ENCODE results near the gene MGAT5.

The MGAT5 gene

DNA sequence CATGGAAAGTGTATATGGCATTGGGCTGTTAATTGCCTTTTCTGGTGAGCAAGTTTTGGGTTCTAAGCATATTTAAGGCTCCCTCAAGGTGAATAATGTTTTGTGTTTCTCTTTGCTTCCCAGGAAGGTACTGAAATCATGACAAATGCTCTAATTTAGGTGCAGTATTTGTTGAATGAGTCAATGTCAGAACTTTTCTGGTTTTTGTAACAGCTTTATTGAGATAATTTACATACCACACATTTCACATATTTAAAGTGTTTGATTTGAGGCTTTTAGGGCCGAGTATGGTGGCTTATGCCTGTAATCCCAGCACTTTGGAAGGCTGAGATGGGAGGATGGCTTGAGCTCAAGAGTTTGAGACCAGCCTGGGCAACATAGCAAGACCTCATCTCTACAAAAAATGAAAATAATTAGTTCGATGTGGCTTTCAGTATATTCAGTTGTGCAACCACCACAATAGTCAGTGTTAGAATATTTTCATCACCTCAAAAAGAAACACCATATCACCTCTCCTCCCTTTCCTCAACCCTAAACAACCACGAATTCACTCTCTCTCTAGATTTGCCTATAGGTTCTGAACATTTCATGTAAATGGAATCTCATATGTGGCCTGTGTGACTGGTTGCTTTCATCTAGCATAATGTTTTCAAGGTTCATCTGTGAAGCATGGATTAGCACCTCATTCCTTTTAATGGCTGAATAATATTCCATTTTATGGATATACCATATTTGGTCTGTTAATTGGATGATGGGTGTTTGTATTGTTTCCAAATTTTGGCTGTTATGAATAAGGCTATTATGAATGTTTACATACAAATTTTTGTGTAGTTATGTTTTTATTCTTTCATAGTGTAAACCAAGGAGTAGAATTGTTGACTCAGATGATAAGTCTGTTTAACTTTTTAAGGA, 54.9 kb downstream of the MGAT5 start:
- DNase-seq: no peak

- DNase-seq: no peak
Measured at GRCh38 chr2:134310107-134311079, 56.5 kb downstream of the MGAT5 start.

DNA sequence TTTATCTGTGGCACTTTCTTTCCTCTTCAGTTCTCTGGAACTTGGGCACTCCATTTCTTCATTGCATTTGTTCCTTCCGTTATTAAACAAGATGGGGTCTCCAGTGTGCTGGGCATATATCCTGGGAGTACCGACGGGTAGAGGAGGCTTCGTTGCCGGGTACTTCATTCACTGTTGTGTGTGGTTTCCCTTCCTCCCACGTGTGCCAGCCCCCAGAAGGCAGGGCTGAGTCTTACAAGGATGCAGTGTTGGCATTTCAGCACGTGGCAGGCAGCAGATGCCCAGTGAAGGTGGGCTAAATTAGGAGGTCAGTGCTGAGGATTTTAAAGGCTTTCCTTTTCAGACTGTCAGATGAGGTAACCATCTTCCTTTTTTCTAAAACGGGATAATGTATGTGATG, 58.6 kb downstream of the MGAT5 start:
- no peak for DNase-seq

DNA sequence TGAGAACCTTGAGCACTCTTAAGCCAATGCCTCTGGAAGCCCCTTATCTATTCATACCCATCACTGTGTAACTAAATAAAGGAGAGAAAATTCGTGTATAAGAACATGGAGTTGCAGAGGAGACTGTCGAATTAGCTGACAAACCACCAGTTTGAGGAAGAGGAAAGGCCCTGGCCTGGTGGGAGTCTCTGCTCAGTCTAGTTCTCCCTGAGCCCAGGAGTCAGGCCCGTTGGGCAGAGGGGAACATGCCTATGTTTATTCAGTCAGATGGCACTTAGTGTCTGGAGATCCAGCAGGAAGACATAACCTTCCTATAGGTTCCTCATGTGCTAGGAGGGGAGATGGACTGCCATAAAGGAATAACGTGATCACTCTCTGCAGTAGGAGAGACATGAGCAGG, 60.3 kb downstream of the MGAT5 start:
- DNase-seq: no peak

GRCh38 chr2:134314681-134315368, 61.0 kb downstream of the MGAT5 start:
- no peak for DNase-seq

DNA sequence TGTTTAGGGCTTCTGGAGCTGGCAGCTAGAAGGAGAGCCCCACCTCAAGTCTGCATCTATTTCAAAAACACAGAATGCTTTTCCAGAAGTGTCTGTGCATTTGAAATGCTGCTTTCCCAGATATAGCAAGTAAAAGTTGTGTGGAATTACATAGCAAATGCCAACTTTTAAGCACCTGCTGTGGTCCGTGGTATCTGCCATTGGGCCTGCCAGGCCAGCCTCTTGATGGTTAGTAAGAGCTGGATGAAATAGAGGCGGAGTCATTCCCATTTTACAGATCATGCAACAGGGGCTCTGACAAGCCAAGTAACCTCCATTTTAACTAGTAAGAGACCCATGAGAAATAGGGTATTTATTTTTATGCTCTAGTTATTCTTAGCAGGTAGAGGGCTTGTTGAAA, 61.6 kb downstream of the MGAT5 start:
- no peak for DNase-seq

DNA sequence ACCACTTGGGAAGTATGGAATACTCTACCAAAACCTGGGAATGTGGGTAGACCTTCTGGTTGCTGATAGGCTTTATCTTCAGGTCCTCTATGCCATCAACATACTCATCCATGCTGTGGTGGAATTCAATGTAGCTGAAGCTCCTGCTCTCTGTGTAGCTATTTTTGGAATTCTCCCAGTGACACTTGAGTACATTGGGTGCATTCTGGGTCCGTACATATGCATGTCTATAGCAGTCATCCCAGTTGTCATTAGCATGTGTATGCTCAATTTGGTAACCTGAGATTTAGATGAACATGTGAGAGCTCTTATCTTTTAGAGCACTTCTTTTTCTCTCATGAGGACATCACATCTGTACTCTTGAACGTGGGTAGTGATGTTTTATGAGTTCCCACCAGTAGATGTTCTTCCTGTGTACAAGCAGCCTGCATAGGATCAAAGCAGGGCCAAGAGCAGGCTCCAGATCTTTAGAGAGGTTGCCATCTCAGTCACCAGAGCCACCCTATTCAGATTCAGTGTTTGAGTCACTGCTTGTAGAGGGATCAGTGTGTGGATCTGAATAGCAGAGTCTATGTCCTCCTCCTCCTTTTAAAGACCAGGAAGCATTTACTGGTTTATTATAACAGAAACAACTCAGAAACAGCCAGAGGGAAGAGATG, 65.9 kb downstream of the MGAT5 start:
- DNase-seq: peak; percentile 56

DNA sequence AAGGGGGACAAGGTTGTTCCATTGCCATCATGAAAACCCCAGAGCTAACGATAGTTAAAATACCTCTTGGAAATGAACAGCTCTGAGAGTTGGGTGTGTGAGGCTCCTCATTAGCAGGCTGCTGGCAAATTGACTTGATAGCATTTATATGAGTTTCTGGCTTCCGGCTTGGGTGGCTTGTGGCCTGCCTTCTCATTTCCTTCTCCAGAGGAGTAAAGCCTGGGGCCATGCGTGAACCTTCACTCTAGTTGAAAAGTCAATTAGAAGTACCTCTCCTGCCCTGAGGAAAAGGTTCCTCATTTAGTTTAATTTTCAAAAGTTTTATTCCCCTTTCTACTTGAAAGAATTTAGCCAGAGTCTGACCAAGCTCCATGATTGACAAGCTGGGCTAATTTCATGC, 67.1 kb downstream of the MGAT5 start:
- no peak for DNase-seq

- DNase-seq: no peak
Measured at GRCh38 chr2:134323777-134324176, 69.9 kb downstream of the MGAT5 start.

DNA sequence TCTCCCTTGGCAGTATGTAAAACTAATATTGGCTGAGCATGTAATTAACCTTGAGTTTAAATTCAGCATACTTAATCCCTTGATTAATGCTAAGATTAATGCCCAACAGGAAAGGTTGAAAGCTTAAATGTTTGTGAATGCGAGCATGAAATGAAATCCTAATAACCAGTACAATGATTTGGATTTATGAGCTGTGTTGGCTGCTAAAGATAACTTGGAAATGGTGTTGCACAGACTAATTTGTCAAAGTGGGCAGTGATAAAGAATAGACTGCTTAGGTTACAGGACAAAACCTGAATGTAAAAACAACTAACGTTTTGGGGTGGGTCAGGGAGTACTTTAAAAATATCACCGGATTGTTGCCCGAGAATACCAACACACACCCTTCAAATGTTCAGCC, 70.6 kb downstream of the MGAT5 start:
- DNase-seq: no peak

DNA sequence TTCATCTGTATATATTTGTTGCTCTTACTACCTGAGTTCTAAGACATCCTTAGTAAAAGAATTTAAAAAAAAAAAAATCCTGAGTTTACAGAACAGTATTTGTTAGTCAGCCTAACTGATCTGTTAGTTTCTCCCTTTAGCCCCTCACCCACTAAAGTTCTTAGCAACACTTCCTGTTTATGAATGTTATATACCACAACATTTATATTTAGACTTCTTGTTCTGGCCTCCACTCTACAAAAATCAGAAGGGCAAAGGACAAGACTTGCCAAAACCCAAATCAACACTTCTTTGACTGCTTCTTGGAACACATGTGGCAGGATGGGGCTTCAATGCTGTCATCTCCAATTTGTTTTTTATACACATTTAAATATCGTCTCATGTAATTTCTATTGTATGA, 71.1 kb downstream of the MGAT5 start:
- no peak for DNase-seq

- no peak for DNase-seq
Measured at GRCh38 chr2:134325696-134326095, 71.8 kb downstream of the MGAT5 start.

GRCh38 chr2:134327367-134327766, 73.5 kb downstream of the MGAT5 start:
- DNase-seq: no peak

GRCh38 chr2:134331081-134331480, 77.2 kb downstream of the MGAT5 start:
- DNase-seq: no peak

- no peak for DNase-seq
Measured at GRCh38 chr2:134333646-134334189, 79.8 kb downstream of the MGAT5 start.

- DNase-seq: no peak
Measured at GRCh38 chr2:134334542-134335353, 80.9 kb downstream of the MGAT5 start.

DNA sequence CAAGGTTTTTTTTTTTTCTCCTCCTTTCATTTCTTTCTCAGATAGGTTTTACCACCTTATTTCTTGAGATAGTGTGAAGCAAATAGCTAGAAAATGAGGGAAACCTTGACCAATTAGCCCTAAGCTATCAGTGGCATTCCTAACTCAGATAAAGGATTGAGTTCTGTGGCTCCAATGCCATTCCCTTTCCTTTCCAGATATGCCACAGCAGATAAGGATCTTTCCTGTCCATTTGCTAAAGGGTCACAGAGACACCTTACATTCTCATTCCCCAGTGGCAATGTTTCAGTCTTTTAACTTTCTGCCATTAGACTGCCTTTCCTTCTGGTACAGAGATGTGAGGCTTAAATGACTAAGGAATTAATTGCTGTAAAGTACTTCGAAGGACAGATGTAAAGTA, 81.7 kb downstream of the MGAT5 start:
- no peak for DNase-seq

- DNase-seq: no peak
Measured at GRCh38 chr2:134336352-134336751, 82.5 kb downstream of the MGAT5 start.

GRCh38 chr2:134336921-134337320, 83.0 kb downstream of the MGAT5 start:
- DNase-seq: no peak

DNA sequence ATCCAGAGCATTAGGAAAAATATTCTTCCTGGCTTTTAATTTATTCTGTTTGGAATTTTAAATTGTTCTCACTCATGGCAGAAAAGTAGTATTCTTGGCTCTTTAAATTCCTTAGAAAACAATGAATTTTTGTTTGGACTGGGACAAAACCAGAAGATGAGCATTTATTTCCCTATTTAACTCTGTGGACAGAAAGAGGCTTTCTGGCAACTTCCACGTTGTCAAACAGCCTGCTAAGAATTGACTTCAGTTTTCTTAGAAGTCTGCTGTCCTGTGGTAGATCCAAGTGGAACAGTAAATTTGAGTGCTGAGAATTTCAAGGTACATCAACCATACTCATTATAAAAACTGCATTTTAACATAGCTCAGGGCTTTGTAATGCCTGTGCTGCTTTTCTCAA, 83.8 kb downstream of the MGAT5 start:
- no peak for DNase-seq

DNA sequence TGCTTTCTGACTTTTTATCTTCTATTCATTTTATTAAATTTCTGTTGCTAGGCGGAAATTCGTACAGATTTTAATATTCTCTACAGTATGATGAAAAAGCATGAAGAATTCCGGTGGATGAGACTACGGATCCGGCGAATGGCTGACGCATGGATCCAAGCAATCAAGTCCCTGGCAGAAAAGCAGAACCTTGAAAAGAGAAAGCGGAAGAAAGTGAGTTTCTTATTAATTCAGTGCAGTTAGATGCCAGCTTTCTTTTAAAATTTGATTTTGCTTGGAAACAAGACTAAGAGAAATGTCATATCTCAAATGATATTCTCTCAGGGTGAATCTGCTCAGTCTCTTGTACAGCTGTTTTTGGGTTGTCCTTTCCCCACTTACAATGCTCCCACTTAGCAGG, 84.3 kb downstream of the MGAT5 start:
- no peak for DNase-seq

Measured in NCI-H510A (cell line).